Cardiac septum (tissue), 1 donor: ENCODE measurements around the gene NDUFAB1. TPM values are rescaled to one million over a fixed set of nuclear protein-coding genes. Genes with fewer than 3 reads are reported as not detected.
"Not testable (repeated sequence)": the region's sequence is repeated elsewhere in the genome, so short reads cannot be mapped to it uniquely, and the experiment has no call there.

ENCODE experiments used
- DNase-seq: peaks from one replicate; pipeline ENCODE4 v3.0.0-alpha.2; 2020; ENCODE audit warnings: low spot score
- intact Hi-C: fragments of 100-400 bp; cut with DNase I; formaldehyde crosslinking; loops from one replicate; pipeline ENCODE4 v1.14.0; 2022
- long read RNA-seq: library from polyadenylated mRNA; unstranded; transcript quantifications from one replicate; pipeline ENCODE4 v2.0.0, GENCODE V29; 2021
- total RNA-seq: library from RNA; stranded (reverse); fragmentation: NEBNext Ultra II Directional; extraction: Animal tissue kit (Norgen Biotek cat#: 25700); gene quantifications from one replicate; pipeline ENCODE4 v1.2.1, GENCODE V29; 2021
- donor health status: DM: no; HTN: no; CAD: no.

The NDUFAB1 gene
- total RNA-seq, result 277 TPM
- long read RNA-seq, transcript NDUFAB1-201 (5 exons, 717 nt), result major isoform, 205 of 210 reads
- long read RNA-seq, partial matches to known transcripts, result 2 of 210 reads
- long read RNA-seq, other reads (novel, unspliced or antisense), result 2 of 210 reads

DNA sequence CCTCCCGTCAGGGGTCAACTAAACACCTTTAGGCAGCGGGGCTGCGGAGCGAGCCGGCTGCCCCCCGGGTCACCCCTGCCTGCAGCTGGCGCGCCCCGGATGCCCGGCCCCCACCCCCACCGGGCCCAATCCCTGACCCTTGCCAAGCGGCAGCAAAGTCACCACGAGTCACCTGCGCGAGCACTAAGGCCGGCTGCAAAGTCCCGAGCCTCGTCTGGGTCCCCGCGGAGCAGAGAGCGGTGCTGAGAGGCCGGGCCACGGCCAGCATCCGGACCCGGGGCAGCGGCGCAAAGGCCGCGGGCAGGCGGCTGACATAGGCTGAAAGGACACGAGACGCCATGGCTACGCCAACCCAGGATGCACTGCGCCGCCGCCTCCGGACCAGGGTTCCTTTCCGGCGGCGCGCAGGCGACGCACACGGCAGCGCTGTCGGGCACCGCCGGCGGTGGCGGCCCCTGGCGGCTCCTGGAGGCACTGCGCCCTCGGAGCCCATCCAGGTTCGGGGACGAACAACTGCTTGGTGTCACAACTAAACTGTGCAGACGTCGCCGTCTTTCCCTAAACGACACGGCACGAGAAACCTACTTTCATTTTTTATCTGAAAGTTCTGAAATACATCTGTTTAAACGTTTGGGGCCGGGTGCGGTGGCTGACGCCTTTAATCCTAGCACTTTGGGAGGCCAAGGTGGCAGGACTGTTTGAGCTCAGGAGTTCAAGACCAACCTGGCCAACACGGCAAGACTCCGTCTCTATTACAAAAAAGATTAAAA, at the start of gene NDUFAB1:
Gene NDUFAB1 (minus strand): TSS at position 366 of the 770 bp plus-strand sequence. CDS start 26 bp downstream, at position 340.
- intact Hi-C loops, result loop anchor here (1.0 to 10.0 kb wide), 3 partner anchors 39 to 81 kb away; partner anchors contain the start of genes DCTN5, EARS2, GGA2 and PALB2

DNA sequence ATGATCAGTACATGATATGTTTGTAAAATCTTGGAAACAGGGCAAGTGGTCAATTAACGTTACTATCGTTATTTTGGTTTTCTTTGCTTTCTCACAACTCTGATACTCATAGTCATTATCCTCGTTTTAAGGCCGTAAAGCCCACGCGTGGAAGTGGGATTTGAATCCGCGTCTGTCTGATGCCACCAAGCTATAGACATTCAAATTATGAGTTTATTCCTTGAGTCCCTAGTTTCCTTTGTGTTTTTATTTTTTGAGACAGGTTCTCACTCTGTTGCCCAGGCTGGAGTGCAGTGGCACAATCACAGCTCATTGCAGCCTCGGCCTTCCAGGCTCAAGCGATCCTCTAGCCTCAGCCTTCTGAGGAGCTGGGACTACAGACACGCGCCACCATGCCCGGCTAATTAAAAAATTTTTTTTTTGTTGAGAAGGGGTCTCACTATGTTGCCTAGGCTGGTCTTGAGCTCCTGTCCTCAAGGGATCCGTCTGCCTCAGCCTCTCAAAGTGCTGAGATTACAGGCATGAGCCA, 46.2 kb upstream of the NDUFAB1 start:
- intact Hi-C loops, result loop anchor here (5.0 kb wide), 1 partner anchor 85 kb away; the partner anchor contains the start of genes EARS2 and UBFD1
- no peak for DNase-seq

More for the DNA sequence above, at the start of gene NDUFAB1:
- peak; percentile 96 for DNase-seq

DNA sequence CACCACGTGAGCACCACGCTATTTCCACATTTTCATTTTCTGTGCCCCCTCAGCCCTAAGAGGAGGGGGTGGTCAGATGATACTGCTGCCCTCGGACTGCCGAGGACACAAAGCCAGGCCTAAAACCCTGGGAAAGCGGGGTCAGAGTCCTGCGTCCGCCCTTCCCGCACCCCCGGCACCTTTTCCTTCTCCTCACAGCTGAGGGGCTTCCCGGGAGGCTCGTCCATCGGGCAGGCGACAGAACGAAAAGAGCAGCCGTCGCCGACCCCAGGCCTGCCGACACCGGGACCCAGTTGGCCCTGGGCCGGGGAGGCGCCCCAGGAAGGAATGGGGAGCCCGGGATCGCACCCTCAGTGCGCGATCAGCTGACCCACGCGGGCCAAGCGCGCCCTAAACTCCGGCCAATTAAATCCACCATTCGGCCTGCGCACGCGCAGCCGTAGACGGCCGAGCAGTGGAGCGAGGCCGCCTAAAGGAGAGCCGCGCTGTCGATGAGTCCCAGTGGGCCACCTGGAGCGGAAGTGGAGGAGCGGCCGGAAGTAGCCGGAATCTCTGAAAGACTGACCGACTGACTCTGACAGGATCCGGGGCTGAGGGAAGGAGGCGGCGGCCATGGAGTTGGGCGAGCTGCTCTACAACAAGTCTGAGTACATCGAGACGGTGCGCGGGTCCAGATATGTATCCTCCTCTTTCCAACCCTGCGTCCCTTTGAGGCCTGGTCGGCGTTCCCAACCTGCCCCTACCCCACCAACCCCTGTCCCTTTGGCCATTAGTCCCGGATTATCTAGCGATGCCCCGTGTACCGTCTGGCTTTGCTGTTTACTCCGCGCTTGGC, 45.0 kb upstream of the NDUFAB1 start, which contains the start of the genes DCTN5 and PALB2:
Gene DCTN5 (plus strand): TSS at position 536 of the 835 bp plus-strand sequence. CDS start 77 bp downstream, at position 613.
Gene PALB2 (minus strand): TSS at position 380 of the 835 bp plus-strand sequence. CDS start 153 bp downstream, at position 227.
- intact Hi-C loops, result loop anchor here (2.0 to 5.0 kb wide), 2 partner anchors 44 to 84 kb away; partner anchors contain the start of genes EARS2, NDUFAB1 and UBFD1

DNA sequence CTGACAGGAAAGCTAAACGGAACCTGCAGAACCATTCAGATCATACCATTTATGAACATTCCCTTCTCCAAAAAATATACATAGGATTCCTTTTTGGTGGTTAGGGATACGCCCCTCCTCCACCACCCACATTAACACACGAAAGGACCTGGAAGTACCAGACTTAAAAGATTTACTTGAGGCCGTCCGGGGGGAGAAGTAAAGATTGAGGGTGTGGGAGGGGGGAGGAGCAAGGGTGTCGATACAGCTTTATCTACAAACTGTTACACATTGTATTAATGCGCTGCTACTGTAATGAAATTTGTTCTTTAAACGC, 44.5 kb upstream of the NDUFAB1 start:
- no peak for DNase-seq
- intact Hi-C loops, result loop anchor here (2.0 to 5.0 kb wide), 2 partner anchors 44 to 83 kb away; partner anchors contain the start of genes EARS2, NDUFAB1 and UBFD1

More for the DNA sequence above, 45.0 kb upstream of the NDUFAB1 start, which contains the start of the genes DCTN5 and PALB2:
- DNase-seq, result peak; percentile 97

DNA sequence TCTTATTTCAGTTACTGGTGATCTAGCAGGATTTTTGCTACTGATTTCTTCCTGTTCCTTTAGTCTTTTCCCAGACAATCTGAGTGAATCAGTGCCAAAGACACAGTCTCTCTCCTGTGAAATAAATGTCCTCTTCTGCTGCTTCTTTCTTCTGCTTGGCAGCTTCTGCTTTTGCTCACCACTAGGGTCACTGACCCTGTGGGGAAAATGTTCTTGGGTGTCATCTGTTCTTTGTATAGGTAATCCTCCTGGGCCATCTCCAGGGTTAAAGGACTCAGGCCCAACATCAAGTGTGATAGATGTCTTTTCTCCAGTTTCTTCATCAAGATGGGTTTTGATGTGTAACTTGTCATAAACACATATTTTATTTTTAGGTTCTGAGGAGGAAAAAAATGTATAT, 39.8 kb upstream of the NDUFAB1 start:
- intact Hi-C loops, result no loop called here
- no peak for DNase-seq

DNA sequence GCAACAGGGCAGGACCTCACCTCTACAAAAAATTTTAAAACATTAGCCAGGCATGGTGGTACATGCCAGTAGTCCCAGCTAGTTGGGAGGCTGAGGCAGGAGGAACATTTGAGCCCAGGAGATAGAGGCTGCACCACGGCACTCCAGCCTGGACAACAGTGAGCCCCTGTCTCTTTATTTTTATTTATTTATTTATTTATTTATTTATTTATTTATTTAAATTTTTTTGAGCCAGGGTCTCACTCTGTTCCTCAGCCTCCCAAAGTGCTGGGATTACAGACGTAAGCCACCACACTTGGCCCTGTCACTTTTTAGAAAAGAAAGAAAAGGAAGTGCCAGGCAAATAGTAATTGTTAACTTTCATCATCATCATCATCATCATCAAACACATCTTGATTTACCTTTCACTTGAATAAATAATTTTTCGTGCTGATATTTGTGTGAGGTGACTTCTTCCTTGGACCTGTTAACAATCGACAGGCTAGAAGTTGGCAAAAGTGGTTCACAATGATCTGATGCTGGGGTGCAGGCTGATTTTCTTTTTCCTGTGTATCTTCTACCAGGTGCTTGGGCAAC, 38.4 kb upstream of the NDUFAB1 start:
- DNase-seq, result no peak
- intact Hi-C loops, result no loop called here

DNA sequence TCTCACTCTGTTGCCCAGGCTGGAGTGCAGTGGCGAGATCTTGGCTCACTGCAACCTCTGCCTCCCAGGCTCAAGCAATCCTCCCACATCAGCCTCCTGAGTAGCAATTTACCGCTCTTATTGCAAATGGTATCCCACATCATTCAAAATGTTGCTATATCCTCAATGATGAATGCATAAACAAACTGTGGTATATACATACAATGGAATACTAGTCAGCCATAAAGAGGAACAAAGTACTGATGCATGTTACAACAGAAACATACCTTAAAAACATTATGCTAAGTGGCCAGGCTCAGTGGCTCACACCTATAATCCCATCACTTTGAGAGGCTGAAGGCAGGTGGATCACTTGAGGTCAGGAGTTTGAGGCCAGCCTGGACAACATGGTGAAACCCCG, 35.8 kb upstream of the NDUFAB1 start:
- intact Hi-C loops, DNase-seq: not testable (repeated sequence)

DNA sequence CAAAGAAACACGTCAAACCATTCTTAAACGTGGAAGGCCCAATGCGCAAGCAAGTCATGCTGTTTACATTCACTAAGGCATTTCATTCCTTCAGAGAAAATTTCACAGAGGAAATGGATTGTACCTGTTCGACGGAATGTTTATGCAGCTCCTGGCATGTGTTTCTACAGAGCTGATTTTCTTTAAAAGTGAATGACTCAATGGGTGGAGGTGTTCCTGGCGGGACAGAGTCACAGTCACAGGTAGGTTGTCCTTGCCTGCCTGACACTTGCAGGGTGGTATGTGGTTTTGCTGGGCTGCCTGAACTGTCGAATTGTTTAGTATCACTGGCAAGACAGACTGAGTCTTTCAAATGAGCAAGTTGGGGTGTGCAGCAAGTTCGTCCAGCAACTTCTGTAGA, 33.4 kb upstream of the NDUFAB1 start:
- DNase-seq, result no peak
- intact Hi-C loops, result no loop called here

DNA sequence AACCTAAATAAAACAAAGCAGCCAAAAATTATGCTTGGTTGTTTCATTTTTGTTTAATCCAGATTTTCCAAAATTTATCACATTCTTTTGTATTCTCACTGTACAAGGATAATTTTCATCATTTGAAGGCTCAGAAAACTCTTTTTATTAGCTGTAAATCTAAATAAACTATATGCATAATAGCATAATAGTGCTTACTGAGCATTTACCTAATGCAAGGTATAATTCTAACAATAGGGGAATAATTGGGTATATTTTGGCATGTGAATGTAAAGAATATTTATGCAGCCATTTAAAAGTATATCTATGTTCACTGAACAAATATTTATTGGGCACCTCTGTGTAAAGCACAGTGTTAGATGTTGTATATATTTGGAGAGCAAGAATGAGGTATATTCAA, 28.0 kb upstream of the NDUFAB1 start:
- no peak for DNase-seq
- intact Hi-C loops, result no loop called here

DNA sequence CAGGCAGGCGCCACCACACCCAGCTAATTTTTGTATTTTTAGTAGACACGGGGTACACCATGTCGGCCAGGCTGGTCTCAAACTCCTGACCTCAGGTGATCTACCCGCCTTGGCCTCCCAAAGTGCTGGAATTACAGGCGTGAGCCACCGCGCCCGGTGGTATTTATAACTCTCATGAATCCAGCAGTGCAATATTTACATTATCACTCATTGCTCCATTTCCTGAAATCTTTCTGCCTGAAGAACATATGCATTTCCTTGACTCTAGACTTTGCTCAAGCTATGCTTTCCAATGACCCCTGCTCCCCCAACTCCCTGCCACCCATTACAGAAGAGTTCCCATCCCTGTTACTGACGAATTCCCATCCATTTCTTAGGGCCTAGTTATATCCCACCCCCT, 19.7 kb upstream of the NDUFAB1 start:
- intact Hi-C loops, result no loop called here

DNA sequence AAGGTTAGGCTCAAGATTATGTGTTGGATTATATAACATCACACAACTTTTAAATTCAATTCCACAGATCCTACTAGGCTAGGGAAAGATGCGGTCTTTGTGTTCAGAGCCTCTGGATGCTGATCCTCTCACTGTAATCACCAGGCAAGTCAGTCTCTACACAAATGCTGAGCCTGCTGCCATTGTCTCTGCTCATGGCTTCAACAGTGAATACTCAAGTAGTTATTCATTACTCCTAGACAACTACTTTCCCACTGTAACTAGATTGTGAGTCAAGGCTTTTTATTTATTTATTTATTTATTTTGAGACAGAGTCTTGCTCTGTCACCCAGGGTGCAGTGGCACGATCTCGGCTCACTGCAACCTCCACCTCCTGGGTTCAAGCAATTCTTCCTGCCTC, 15.8 kb upstream of the NDUFAB1 start:
- no peak for DNase-seq
- intact Hi-C loops, result no loop called here

More for the DNA sequence above, 19.7 kb upstream of the NDUFAB1 start:
- no peak for DNase-seq

DNA sequence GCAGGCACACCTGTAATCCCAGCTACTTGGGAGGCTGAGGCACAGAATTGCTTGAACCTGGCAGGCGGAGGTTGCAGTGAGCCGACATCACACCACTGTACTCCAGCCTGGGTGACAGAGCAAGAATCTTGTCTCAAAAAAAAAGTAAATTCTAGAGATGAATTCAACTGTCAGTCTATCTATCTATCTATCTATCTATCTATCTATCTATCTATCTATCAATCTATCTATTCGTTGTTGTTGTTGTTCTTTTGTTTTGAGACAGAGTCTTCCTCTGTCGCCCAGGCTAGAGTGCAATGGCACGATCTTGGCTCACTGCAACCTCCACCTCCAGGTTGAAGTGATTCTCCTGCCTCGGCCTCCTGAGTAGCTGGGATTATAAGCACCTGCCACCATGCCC, 14.8 kb upstream of the NDUFAB1 start:
- DNase-seq, intact Hi-C loops: not testable (repeated sequence)

DNA sequence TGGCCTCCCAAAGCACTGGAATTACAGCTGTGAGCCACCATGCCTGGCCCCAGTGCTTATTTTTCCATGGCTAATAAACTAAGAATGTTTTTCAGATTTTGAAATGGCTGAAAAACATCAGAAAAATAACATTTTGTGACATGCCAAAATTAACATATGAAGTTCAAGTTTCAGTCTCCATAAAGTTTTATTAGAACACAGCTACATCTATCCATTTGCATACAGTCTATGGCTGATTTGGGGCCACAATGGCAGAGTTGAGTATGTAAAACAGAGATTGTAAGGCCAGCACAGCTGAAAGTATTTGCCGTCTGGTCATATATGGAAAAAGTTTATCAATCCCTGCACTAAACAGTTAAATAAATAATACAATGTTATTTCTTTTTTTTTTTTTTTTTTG, 13.8 kb upstream of the NDUFAB1 start:
- no peak for DNase-seq
- intact Hi-C loops, result no loop called here

DNA sequence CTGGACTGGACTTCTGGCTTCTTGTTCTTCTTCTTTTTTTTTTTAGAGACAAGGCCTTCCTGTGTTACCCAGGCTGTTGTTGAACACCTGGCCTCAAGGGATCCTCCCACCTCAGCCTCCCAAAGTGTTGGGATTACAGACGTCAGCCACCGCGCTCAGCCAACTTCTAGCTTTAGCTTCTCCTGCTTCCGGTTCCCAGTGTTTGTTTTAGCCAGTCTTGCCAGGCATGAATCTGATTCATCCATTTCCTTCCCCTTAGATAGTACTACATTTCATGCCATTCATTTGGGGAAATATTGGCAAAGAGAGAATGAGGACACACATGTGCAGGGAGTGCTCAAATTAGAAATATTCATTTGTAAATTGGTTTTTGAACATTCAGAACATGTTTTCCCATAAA, 12.1 kb upstream of the NDUFAB1 start:
- DNase-seq, result no peak
- intact Hi-C loops, result no loop called here

DNA sequence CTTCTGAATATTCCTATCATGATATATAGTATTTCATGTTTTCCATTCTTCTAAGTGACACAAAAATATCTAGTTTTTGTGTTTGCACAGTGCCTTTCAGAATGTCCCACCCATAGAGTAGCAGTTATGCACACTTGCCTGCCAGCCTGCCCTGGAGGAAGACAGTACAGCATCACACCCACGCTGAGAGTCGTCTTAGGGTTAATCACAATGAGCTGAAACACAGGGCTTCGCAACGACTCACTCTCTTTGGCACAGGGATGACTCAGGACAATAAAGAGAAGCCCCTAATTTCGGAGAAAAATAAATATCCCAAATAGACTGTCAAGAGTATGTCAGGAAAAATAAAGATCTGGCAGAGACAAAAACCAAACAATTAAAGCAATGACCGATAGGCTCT, 11.6 kb upstream of the NDUFAB1 start:
- intact Hi-C loops, result no loop called here
- DNase-seq, result no peak

DNA sequence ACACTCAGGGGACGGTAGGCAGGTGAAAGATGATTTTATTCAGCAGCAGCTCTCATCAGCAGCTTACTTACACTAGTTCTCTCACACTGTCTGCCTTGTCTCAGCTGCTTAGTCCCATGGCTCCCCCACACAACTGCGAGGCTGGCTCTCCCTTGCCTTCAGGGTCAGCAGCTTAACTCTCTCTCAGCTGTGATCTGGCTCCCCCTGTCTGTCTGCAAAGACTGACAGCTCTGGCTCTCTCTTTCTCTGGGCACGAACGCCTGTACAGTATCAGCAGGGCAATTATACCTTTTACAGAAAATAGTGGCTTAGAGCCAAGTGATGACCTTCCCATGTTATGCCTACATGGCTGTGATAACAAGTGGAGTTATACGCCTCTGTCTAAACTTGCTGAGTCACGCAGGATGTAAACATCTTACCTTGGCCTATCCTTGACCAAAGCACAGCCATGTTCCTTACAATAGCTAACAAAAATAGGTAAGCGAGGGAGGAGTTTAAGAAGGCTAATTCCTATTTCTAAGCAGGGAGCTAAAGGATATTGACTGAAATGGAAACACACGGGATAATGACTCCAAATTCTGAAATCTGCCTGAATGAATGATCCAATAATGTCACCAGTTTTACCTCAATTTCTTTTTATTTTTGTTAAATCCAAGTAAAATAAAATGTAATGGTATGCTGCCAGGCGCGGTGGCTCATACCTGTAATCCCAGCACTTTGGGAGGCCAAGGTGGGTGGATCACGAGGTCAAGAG, 1.1 kb upstream of the NDUFAB1 start:
- intact Hi-C loops, result loop anchor here (2.0 to 10.0 kb wide), 2 partner anchors 44 to 82 kb away; partner anchors contain the start of genes DCTN5, GGA2 and PALB2
- DNase-seq, result no peak

DNA sequence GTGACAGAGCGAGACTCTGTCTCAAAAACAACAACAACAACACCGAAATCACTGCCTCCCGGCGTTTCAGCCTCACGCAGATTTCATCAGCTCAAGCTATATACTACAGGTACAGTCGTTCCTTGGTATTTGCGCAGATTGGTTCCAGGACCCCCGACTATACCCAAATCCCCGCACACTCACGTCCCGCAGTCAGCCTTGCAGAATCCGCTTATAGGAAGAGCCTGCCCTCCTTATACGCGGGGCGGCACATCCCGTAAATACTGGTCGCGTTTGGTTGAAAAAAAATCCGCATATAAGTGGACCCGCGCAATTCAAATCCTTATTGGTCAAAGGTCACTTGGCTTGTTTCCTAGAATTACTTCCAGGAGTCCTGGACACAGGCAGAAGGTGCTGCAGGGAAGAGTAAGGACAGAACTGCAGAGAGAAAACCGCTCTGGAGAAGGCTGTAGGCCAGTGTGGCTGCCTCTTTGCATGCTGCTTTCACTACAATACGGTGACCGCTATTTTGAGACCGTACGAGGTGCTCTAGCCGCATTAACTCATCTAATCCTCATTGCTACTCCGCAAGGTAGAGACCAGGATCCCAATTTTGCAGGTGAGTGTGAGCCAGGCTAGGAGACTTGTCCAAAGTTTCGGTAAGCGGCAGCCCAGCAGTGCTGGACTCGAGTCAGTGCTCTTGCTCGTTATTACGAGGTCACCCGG, 718 bp downstream of the NDUFAB1 start:
- no peak for DNase-seq
- intact Hi-C loops, result loop anchor here (10.0 kb wide), 1 partner anchor 81 kb away; the partner anchor contains the start of gene GGA2

DNA sequence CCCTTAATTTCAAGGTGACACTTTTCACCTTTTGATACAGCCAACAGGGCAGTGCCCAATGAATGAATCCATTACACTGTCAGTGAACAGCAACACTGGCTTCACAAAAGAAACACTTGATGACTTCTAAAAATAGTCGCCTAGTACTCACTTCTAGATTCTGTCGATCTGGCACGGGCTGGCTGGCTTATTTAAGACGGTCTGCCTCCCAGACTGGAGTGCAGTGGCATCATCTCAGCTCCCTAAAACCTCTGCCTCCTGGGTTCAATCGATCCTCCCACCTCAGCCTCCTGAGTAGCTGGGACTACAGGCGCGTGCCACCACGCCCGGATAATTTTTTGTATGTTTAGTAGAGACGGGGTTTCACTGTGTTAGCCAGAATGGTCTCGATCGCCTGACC, 1.9 kb downstream of the NDUFAB1 start:
- intact Hi-C loops, result loop anchor here (10.0 kb wide), 1 partner anchor 79 kb away; the partner anchor contains the start of gene GGA2
- DNase-seq, result no peak
